Small intestine (tissue), 7 donors: ENCODE results near the gene DCLRE1A. TPM values are rescaled to one million over a fixed set of nuclear protein-coding genes. Genes with fewer than 3 reads are reported as not detected.
"Not testable (repeated sequence)": the region's sequence is repeated elsewhere in the genome, so short reads cannot be mapped to it uniquely, and the experiment has no call there.

Experiments used
- DNase-seq, 2 donors: peaks; one replicate each; pipeline versions ENCODE4 v3.0.0 to v3.0.0-alpha.2; 2013
- FAIRE-seq: peaks from 2 replicates; lab custom pipeline; 2012; peaks lifted over from hg19 to GRCh38; lab: Jason Lieb, UNC
- H3K27ac ChIP-seq, 3 donors: one replicate each; pipeline ENCODE4 v1.5.1; 2013; ENCODE audit warnings: low read length in 2 of 3, mild to moderate bottlenecking in 2 of 3, control low read depth in 1 of 3, inconsistent platforms in 1 of 3, low read depth in 1 of 3, moderate library complexity in 1 of 3
- H3K27me3 ChIP-seq, 3 donors: one replicate each; pipeline ENCODE4 v1.6.1; 2013; ENCODE audit warnings: low read length in 3 of 3, inconsistent platforms in 1 of 3; ENCODE audit not compliant: control insufficient read depth in 3 of 3, insufficient read depth in 3 of 3
- H3K36me3 ChIP-seq, 3 donors: one replicate each; pipeline ENCODE4 v1.6.1; 2013; ENCODE audit warnings: low read length in 3 of 3, inconsistent platforms in 1 of 3, low read depth in 1 of 3, mild to moderate bottlenecking in 1 of 3, moderate library complexity in 1 of 3; ENCODE audit not compliant: control insufficient read depth in 3 of 3, insufficient read depth in 2 of 3
- H3K4me1 ChIP-seq, 3 donors: one replicate each; pipeline ENCODE4 v1.6.1; 2013; ENCODE audit warnings: low read length in 2 of 3, inconsistent platforms in 1 of 3, low read depth in 1 of 3, mild to moderate bottlenecking in 1 of 3, moderate library complexity in 1 of 3; ENCODE audit not compliant: control insufficient read depth in 3 of 3, insufficient read depth in 2 of 3
- H3K4me3 ChIP-seq, 3 donors: one replicate each; pipeline ENCODE4 v1.5.1; 2013; ENCODE audit warnings: low read length in 3 of 3, control low read depth in 1 of 3, inconsistent platforms in 1 of 3, low read depth in 1 of 3, mild to moderate bottlenecking in 1 of 3, moderate library complexity in 1 of 3
- H3K9me3 ChIP-seq, 2 donors: one replicate each; pipeline ENCODE4 v1.6.1; 2013; ENCODE audit warnings: low read depth in 1 of 2, low read length in 1 of 2; ENCODE audit not compliant: control insufficient read depth in 2 of 2, insufficient read depth in 1 of 2
- WGBS, 3 donors: extraction: QIAGEN DNeasy Blood & Tissue Kit; methylation state at CpG; one replicate each; pipeline ENCODE4 v1.1.7; 2013; 5-methylcytosine and 5-hydroxymethylcytosine counted together
- polyA plus RNA-seq, 4 donors: library from polyadenylated mRNA; stranded (reverse) in 3 of 4; unstranded in 1 of 4; fragments of 200-250 nt in 3 of 4; fragments of 120-200 nt in 1 of 4; gene quantifications; one replicate each; pipeline versions ENCODE4 v1.2.1 to v1.2.3, GENCODE V29; 2013
- donor health status: healthy with polysubstance abuse.
- donor health status: control.
- donor health status: control.
- donor health status: Bipolar disorder and iron deficiency.
- donor health status: healthy.

DCLRE1A gene
- polyA plus RNA-seq, 4 donors, result 3.8 to 9.5 (median 4.6) TPM

- FAIRE-seq, result no peak
- Histone ChIP-seq H3K27ac (no peak overlapping the region), H3K9me3 (no peaks in the 10 kb centered on the region), H3K36me3 (no peaks in the 10 kb centered on the region), H3K4me1 (no peaks in the 10 kb centered on the region), H3K27me3 (no peaks in the 10 kb centered on the region), H3K4me3 (no peak overlapping the region)
- WGBS, 3 donors, result 55 to 76% (median 74%) methylated on average over 2 of the region's 2 CpGs
- DNase-seq, result no peak
Observed at GRCh38 chr10:113825791-113826190, 28.1 kb downstream of the DCLRE1A start.

GRCh38 chr10:113823389-113823788 lies 30.5 kb downstream of the DCLRE1A start:
- Histone ChIP-seq H3K27me3 (no peaks in the 10 kb centered on the region), H3K27ac (no peak overlapping the region), H3K9me3 (peaks cover 0 to 3% of the 10 kb centered on the region in 2 donors), H3K4me1 (no peaks in the 10 kb centered on the region), H3K36me3 (no peaks in the 10 kb centered on the region), H3K4me3 (no peak overlapping the region)
- FAIRE-seq (no peak), DNase-seq (no peak)
- 41 to 89% (median 61%) methylated on average over 4 of the region's 4 CpGs for WGBS, 3 donors

- FAIRE-seq, result no peak
- 97 to 98% (median 98%) methylated on average over 7 of the region's 7 CpGs for WGBS, 3 donors
Observed at GRCh38 chr10:113822174-113822573, 31.7 kb downstream of the DCLRE1A start.

GRCh38 chr10:113821306-113821705 lies 32.6 kb downstream of the DCLRE1A start:
- not testable (repeated sequence) for H3K4me3 ChIP-seq, H3K9me3 ChIP-seq, FAIRE-seq, H3K27ac ChIP-seq, H3K36me3 ChIP-seq, H3K4me1 ChIP-seq, DNase-seq, H3K27me3 ChIP-seq
- 84 to 96% (median 91%) methylated on average over 3 of the region's 3 CpGs for WGBS, 3 donors

More at GRCh38 chr10:113822174-113822573, 31.7 kb downstream of the DCLRE1A start:
- DNase-seq, result no peak
- no peaks in the 10 kb centered on the region for H3K36me3 ChIP-seq
- no peaks in the 10 kb centered on the region for H3K27me3 ChIP-seq
- no peak overlapping the region for H3K4me3 ChIP-seq
- no peaks in the 10 kb centered on the region for H3K4me1 ChIP-seq
- no peak overlapping the region for H3K27ac ChIP-seq
- H3K9me3 ChIP-seq, result peaks cover 0 to 3% of the 10 kb centered on the region in 2 donors

GRCh38 chr10:113820507-113820906 lies 33.4 kb downstream of the DCLRE1A start:
- 55 to 60% (median 56%) methylated on average over 8 of the region's 8 CpGs for WGBS, 3 donors
- FAIRE-seq (no peak), DNase-seq (no peak)
- Histone ChIP-seq H3K27me3 (no peaks in the 10 kb centered on the region), H3K4me3 (no peak overlapping the region), H3K27ac (no peak overlapping the region), H3K4me1 (no peaks in the 10 kb centered on the region), H3K9me3 (peaks cover 0 to 3% of the 10 kb centered on the region in 2 donors), H3K36me3 (no peaks in the 10 kb centered on the region)

- no peak for FAIRE-seq
- WGBS, 3 donors, result 87 to 97% (median 89%) methylated on average over 4 of the region's 4 CpGs
Observed at GRCh38 chr10:113819989-113820388, 33.9 kb downstream of the DCLRE1A start.

GRCh38 chr10:113814700-113815099 lies 39.2 kb downstream of the DCLRE1A start:
- H3K36me3 ChIP-seq, H3K4me1 ChIP-seq, DNase-seq, H3K4me3 ChIP-seq, H3K9me3 ChIP-seq, H3K27me3 ChIP-seq, H3K27ac ChIP-seq, FAIRE-seq: not testable (repeated sequence)
- WGBS, 3 donors, result 69 to 94% (median 88%) methylated on average over 1 of the region's 1 CpG

More at GRCh38 chr10:113819989-113820388, 33.9 kb downstream of the DCLRE1A start:
- no peak for DNase-seq
- peaks cover 0 to 3% of the 10 kb centered on the region in 2 donors for H3K9me3 ChIP-seq
- H3K27me3 ChIP-seq, result no peaks in the 10 kb centered on the region
- no peak overlapping the region for H3K27ac ChIP-seq
- no peaks in the 10 kb centered on the region for H3K36me3 ChIP-seq
- H3K4me1 ChIP-seq, result no peaks in the 10 kb centered on the region
- no peak overlapping the region for H3K4me3 ChIP-seq

GRCh38 chr10:113808168-113808567 lies 45.7 kb downstream of the DCLRE1A start:
- no peak for DNase-seq
- Histone ChIP-seq H3K9me3 (no peaks in the 10 kb centered on the region), H3K27ac (no peak overlapping the region), H3K27me3 (no peaks in the 10 kb centered on the region), H3K36me3 (no peaks in the 10 kb centered on the region), H3K4me1 (no peaks in the 10 kb centered on the region), H3K4me3 (no peak overlapping the region)
- no peak for FAIRE-seq
- 80 to 89% (median 84%) methylated on average over 3 of the region's 3 CpGs for WGBS, 3 donors

GRCh38 chr10:113806503-113806902 lies 47.4 kb downstream of the DCLRE1A start:
- no peak for DNase-seq
- Histone ChIP-seq H3K4me1 (no peaks in the 10 kb centered on the region), H3K36me3 (no peaks in the 10 kb centered on the region), H3K27ac (no peak overlapping the region), H3K4me3 (no peak overlapping the region), H3K9me3 (no peaks in the 10 kb centered on the region), H3K27me3 (no peaks in the 10 kb centered on the region)
- FAIRE-seq, result no peak
- WGBS, 3 donors, result 93 to 96% (median 96%) methylated on average over 4 of the region's 4 CpGs
